Activated CD8-positive, alpha-beta memory T cell treated with anti-CD3 and anti-CD28 coated beads for 48 hours (primary cell): Measurements from ENCODE around the gene PIGL.
"Not testable (repeated sequence)": the region's sequence is repeated elsewhere in the genome, so short reads cannot be mapped to it uniquely, and the experiment has no call there.

Source experiments
- DNase-seq, 3 experiments: peaks; one replicate each; pipeline ENCODE4 v3.0.0-alpha.2; 2020; ENCODE audit warnings: low read depth in 2 of 3, low spot score in 2 of 3

PIGL gene

GRCh38 chr17:16273499-16273898 lies 56.5 kb downstream of the PIGL start:
- no peak for DNase-seq

DNA sequence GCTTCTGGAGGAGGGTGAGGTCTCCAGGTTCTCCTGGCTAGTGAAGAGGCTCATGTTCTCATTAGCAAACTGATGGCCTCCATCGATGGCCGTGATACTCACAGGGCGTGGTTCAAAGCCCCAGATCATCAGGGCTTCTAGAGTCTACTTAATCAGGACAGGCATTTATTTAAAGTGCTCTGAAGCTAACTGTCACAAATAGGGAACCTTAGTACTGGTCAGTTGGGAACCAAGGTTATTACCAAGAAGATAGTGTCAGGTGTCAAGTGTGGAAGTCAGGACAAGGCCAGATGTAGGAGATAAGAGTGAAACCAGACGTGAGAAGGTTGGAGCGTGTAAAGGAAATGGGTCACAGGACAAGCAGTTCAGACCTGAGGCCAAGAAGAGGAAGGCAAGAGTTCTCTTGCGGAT lies 56.9 kb downstream of the PIGL start:
- no peak for DNase-seq

GRCh38 chr17:16275024-16275423 lies 58.0 kb downstream of the PIGL start:
- no peak for DNase-seq

DNA sequence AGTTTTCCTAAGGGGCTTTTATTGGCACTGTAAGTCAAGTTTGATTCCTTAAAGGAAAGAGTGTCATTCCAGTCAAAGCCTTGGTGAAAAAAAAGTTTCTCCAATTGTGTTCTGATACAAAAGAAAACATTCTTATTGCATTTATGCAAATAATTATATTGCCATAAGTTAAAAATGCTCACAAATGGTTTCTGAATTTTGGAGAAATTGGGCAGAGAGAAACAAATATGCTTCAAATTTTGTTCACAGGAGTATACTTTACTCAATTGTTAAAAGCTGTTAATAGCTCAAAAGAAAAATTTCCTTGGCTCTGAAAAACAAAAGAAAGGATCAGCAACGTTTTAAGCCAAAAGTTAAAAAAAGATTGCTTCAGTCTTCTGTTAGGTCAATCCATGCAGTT lies 60.2 kb downstream of the PIGL start:
- DNase-seq, result no peak

GRCh38 chr17:16281351-16281750 lies 64.3 kb downstream of the PIGL start:
- DNase-seq, result no peak

DNA sequence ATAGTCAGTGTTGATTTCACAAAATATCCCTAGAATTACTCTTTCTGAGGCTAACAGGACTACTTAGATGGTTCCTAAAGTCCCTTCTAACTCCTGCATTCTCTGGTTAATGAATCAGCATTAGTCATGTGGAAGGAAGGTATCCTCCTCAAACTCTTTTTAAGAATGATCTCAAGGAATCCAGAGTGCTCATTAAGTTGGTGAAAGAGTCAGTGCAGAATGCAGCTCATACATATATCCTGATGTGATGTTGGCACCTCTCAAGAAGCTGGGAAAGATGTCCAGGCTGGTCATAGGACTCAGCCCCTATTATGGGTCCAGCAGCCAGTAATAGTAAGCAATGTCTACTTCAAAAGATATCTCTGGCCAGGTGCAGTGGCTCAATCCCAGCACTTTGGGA lies 65.5 kb downstream of the PIGL start:
- DNase-seq, result no peak

DNA sequence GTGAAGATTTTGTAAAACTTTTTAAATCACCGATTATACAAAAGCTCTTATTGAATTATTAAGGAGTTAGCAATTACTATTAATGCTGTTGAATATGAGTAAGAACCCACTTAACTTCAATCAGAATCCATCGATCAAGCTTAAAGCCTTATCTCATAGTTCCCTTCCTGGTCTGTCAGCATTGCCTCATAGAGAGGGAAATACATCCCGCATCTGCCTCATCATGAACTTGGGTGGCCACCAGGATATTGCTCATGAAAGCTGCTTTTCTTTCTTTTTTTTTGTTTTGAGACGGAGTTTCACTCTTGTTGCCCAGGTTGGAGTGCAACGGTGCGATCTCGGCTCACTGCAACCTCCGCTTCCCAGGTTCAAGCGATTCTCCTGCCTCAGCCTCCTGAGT lies 66.7 kb downstream of the PIGL start:
- no peak for DNase-seq

DNA sequence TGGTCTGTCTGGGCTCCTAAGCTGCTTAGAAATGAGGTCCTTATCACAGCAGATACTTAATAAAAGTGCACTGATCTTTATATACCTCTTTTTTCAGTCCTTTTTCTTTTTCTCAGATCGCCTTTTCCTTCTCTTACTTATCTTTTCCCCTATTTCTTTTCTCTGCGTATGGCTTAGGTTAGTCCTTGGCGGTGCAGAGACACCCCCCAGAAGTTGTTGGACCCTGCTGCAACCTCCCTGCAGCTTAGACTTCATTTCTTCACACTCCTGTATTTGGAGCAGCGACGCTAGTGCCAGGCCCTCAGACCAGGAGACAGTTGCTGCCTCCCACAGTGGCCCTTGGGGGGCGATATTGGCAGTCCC lies 68.6 kb downstream of the PIGL start:
- DNase-seq, result no peak

DNA sequence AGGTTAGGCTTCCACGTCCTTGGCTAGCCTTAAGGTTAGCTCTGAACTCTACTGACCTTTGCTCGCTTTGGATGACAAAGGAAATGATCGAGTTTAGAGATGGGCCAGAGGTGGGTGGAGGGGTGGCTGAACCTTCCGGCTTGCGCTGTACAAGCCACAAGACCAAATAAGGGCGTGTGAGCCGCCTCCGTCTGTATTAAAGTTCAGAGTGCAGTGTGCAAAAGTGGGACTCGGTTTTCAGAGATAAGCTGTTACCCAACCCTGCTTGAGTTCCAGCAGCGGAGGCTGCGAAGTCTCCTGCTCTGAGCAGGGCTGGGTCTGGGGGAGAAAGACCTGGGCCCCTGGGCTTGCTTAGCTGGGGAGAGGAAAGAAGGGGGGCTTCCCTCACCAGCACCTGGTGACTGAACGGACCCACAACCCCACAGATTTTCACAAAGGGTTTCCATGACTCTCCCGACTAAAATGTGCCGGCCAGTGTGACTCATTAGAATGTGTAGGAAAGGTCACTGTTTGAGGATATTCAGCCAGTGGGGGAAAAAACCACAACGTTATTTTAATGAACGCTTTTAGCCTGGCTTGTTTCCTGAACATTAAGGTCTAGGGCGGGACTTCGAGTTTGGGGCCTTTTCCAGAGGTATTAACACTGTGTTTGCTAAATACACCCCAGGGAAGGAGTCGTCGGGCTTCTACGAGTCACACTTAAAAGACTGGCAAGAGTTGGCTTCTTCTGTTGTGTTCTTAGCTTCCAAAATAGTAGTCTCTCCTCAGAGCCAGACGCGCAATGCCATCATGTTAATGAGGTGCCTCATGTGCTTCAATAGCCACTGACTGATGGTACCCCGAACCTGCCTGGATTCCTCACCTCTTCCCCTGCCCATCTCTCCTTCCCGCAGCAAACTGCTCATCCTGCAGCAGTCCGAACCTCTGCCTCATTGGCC lies 69.3 kb downstream of the PIGL start:
- DNase-seq, result peak; percentile 50 to 66 (median 61)

- DNase-seq, result no peak
These were observed 70.0 kb downstream of the PIGL start for GRCh38 chr17:16286947-16287562.

- DNase-seq, result no peak
These were observed 70.6 kb downstream of the PIGL start for GRCh38 chr17:16287563-16288027.

DNA sequence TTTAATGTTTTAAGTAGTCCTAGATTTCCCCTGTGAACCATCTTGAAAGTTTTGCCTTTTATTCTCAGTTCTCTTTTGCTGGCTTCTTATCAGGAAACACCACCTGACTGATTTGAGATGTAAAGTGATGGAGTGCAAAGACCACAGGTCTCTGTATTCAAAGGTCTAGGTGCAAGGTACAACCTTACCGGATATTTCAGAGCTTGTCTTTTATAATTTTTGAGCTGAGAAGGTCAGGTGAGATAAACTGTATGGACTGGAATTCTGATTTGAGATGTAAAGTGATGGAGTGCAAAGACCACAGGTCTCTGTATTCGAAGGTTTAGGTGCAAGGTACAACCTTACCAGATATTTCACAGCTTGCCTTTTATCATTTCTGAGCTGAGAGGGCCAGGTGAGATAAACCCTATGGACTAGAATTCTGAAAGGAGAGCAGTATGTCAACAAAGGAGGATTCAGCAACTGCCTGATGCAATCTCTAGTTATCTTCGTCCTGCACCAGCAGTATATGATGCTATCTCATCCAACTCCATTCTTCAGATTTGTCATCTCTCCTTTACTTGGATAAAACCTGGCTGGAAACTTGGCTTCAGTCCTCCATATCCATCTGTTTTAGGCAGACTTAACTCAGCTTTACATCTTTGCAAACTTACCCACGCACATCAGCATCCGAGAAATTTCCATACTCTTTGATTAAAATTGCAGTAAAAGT lies 72.0 kb downstream of the PIGL start:
- no peak for DNase-seq

- DNase-seq, result no peak
These were observed 76.9 kb downstream of the PIGL start for GRCh38 chr17:16293931-16294330.

- DNase-seq, result no peak
These were observed 77.5 kb downstream of the PIGL start for GRCh38 chr17:16294560-16294959.

DNA sequence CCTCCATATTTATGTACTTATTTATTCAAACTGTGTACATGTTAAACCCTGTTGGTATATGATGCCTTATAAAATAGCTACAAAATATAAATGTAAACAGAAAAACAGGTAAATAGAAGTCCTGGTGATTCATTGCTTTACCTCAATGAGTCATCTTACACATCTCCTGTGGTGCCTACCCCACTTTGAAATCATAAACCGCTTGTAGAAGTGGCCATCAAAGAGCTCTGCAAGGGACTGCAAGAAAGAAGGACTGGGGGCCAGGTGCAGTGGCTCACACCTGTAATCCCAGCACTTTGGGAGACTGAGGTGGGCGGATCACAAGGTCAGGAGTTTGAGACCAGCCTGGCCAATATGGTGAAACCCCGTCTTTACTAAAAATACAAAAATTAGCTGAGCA lies 79.1 kb downstream of the PIGL start:
- DNase-seq, result not testable (repeated sequence)

- DNase-seq, result no peak
These were observed 80.5 kb downstream of the PIGL start for GRCh38 chr17:16297367-16298139.

DNA sequence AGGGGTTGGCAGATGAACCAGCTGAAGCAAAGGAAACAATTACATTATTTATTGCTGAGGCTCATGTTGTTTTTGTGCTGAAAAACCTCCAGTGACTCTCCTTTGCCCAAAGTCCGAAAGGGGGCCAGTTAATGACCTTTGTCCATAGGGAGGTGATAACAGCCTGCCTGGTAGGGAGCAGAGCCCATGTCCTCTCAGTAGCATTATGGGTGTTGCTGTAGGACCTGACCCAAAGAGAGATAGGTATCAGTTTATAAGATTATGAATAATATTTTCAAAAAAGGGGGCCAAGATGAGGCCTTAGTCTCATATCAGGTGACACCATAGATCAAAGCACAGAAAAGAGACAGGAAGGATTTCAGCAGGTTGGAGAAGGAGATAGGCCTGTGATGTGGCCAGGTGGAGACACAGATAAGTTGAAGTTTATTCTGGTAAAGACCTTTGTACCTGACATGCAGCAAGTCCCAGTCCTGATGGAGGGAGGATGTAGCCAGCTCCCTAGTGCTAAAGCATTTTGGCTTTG lies 81.2 kb downstream of the PIGL start:
- DNase-seq, result no peak

- DNase-seq, result no peak
These were observed 83.5 kb downstream of the PIGL start for GRCh38 chr17:16300554-16300953.

- no peak for DNase-seq
These were observed 85.2 kb downstream of the PIGL start for GRCh38 chr17:16301963-16302855.

- DNase-seq, result no peak
These were observed 85.8 kb downstream of the PIGL start for GRCh38 chr17:16302856-16303255.
